Measurements from ENCODE around the gene IFT20.

- TF ChIP-seq CTCF (IDR thresholded peaks at IDR 0.05; ENCODE audit: low read length) (no peak), EZH2 (IDR thresholded peaks at IDR 0.05; ENCODE audit: borderline replicate concordance, low read length) (no peak)
These were observed 44.8 kb upstream of the IFT20 start for GRCh38 chr17:28379814-28380801.

Measured in OCI-LY1 (cell line).